Retinal pigment epithelial cell (primary cell): Measurements from ENCODE around the gene TNFRSF14.

ENCODE experiments used
- DNase-seq: peaks from one replicate; pipeline ENCODE4 v3.0.0-alpha.2; 2010; ENCODE audit warnings: low read depth
- H3K4me3 ChIP-seq: 2 replicates; pipeline ENCODE4 v1.5.1; 2011; ENCODE audit warnings: mild to moderate bottlenecking, low read length, control low read depth, moderate library complexity
- TF ChIP-seq, protein P1 (sequence below): conservative IDR thresholded peaks from 2 replicates; pipeline ENCODE4 v1.5.1; 2011; ENCODE audit warnings: low read depth, low read length, control low read depth, inconsistent platforms

The TNFRSF14 gene

DNA sequence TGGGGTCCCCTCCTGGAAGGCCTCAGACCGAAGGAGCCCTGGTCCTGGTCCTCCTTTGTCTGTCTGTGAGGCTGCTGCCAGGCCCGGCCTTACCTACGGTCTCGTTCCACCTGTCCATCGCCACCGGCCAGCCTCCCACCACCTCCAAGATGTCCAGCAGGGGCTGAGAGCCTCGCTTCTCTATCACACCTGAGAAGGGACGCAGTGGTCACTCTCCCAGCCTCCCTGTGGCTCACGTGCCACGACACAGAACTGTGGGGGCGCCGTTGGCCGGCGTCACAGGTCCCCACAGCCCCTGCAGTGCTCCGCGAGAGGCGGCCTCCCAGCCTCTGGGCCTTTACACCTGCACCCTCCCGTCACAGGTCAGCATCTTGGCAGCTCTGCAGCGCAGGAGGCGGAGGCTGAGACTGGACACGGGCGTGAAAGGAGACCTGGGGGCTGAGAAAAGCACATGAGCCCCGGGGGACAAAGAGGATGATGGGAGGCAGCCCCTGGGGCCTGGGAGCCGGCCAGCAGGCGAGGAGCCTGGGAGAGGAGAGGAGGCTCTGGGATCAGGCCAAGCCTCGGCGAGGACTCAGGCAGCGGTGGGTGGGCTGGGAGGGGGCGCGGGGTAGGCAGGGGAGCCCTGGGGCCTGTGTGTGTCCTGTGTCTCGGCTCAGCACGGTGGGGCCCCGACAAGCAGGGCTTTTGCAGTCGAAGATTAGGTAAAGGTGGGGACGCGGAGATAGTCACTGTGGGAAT is 50.9 kb downstream of the TNFRSF14 start:
- DNase-seq = no peak
- TF ChIP-seq, protein P1, sequence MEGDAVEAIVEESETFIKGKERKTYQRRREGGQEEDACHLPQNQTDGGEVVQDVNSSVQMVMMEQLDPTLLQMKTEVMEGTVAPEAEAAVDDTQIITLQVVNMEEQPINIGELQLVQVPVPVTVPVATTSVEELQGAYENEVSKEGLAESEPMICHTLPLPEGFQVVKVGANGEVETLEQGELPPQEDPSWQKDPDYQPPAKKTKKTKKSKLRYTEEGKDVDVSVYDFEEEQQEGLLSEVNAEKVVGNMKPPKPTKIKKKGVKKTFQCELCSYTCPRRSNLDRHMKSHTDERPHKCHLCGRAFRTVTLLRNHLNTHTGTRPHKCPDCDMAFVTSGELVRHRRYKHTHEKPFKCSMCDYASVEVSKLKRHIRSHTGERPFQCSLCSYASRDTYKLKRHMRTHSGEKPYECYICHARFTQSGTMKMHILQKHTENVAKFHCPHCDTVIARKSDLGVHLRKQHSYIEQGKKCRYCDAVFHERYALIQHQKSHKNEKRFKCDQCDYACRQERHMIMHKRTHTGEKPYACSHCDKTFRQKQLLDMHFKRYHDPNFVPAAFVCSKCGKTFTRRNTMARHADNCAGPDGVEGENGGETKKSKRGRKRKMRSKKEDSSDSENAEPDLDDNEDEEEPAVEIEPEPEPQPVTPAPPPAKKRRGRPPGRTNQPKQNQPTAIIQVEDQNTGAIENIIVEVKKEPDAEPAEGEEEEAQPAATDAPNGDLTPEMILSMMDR = no peak
- no peak overlapping the region for H3K4me3 ChIP-seq

DNA sequence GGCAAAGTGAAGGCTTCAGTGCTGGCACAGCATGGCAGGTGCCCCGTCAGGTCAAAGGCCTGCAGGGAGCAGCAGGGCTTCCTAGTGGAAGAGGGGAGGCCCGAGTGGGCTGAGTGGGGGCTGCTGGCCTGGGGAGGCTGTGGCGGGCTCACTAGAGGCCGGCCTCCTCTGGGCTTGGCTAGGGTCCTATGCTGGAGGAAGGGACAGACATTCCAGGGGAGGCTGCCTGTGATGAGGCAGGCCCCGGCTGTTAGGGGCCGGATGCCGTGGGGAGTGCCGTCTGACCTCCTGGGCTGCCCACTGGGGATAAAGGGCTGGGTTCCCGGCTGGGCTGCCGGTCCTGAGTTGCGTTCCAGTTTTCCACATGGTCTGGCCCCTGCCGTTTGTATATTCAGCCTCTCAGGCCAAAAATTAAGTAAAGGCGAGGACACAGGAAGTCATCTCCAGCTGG is 51.5 kb downstream of the TNFRSF14 start:
- no peak for DNase-seq
- TF ChIP-seq, protein P1 = no peak
- no peak overlapping the region for H3K4me3 ChIP-seq

DNA sequence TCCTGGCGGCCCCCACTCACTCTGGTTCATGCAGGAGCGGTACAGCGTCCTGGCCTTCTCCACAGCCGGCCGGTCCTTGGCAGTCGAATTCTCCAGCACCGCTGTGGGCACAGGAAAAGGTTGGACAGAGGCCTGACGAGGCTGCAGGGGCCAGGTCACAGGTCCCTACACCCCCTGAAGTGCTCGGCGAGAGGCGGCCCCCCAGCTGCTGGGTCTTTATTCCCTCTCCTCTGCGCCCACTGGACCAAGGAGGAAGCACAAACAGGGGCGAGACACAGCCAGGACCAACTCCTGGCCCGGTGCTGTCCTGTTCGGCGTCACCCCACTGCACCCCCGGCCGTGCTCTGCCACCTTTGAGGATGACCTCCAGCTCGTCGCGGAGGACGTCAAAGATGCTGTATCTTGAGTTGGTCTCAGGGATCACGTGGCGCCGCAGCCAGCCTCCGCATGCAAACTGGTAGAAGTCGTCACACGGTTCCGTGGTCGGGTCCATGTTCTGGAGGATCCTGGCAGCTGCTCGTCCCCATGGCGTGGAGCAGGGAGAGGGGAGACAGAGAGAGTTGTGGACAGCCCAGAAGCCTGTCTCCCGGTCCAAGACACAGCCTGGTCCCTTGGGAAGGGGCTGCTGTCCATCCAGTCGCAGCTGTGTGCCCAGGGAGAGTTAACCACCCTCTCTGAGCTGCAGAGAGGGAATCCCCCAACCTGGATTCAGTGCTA is 53.3 kb downstream of the TNFRSF14 start:
- no peak overlapping the region for H3K4me3 ChIP-seq
- TF ChIP-seq, protein P1 = no peak
- no peak for DNase-seq

DNA sequence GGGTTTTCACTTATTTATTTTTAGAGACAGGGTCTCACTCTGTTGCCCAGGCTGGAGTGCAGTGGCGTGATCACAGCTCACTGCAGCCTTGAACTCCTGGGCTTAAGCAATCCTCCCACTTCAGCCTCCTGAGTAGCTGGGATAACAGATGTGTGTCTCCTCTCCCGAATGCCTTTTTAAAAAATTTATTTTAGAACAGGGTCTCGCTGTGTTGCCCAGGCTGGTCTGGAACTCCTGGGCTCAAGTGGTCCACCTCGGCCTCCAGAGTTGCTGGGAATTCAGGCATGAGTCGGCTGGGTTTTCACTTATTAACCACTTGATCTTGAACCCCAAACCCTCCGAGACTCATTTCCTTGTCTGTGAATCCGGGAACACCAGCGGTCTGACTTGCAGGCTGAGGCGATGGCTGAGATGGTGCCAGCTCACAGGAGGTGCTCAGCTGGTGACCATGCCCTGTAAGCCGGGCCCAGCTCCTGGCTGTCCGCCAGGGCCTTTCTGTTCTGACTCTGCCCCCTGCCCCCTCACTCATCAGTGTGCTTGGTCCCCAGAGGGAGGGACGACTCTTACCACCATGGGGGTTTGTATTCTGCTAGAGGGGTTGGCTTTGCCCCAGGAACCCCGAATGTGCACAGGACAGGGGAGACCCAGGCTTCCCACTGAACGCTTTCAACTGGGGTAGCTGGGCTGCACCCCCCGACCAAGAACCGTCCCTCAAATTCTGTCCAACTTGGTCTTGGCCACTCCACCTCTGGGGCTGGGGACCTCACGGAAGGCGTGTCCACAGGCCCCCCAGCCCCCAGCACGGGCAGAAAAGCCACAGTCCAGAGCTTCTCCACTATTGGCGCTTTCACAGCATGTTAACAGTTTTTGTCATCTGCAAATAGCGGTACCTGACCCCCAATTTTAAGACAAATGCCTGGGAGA is 54.1 kb downstream of the TNFRSF14 start:
- TF ChIP-seq, protein P1 = no peak
- DNase-seq = no peak
- no peak overlapping the region for H3K4me3 ChIP-seq

DNA sequence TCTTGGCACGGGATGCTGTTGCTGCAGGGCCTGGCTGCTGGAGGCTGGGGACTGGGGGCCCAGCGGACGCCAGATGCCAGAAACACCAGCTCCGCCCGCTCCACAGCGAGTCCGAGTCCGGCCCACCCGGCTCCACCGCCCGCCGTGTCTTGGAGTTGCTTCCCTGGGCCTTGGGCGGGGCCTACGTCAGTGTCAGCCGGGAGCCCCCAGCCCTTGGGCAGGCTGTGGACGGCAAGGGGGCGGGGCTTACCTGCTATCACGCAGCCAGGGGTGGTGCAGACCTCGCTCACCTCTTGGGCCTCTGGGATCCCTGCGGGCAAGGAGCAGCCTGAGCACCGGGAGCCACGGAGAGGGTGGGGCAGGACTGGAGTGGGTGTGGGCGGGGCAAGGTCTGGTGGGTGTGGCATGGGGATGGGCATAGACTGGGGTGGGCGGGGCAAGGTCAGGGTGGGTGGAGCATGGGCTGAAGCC is 54.9 kb downstream of the TNFRSF14 start:
- H3K4me3 ChIP-seq = no peak overlapping the region
- no peak for DNase-seq
- TF ChIP-seq, protein P1 = no peak

DNA sequence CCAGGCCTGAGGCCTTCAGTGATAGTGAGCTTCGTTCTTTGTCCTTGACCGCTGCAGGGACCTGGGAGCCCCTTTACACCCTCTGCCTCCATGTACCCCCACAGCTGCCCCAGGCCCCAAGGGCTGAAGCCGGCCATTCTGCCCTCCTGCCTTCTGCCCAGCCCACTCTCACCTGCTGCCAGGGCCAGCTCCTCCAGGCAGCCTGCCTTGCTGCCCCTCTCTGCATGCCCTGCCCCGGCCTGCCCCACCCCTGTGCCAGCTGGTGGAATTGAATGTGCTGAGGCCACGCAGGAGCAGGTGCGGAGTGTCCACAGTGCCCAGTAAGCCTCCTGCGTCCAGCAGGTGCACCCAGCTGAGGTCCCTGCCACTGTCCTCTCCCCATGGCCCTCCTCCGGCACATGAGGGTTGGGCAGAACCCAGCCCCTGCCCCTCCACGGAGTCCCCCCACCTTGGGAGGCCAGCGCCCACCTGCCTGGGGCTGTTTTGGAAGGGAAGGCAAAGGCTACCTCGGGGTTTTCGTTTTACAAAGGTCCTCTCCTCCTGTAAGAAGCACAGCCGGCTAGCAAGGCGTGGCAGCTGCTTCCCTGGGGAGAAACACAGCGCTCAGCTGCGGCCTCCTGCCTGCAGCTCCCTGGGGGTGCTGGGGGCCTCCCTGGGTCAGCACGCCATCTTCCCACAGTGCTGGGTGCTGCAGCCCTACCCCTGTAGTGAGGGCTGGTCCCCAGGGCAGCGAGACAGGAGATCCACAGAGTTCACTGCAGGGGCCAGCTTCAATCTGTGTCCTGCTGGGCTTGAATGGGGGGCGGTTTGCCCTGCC is 55.7 kb downstream of the TNFRSF14 start:
- no peak for DNase-seq
- no peak overlapping the region for H3K4me3 ChIP-seq
- TF ChIP-seq, protein P1 = no peak
